ENCODE results near the gene PACSIN1.

The PACSIN1 gene

DNA sequence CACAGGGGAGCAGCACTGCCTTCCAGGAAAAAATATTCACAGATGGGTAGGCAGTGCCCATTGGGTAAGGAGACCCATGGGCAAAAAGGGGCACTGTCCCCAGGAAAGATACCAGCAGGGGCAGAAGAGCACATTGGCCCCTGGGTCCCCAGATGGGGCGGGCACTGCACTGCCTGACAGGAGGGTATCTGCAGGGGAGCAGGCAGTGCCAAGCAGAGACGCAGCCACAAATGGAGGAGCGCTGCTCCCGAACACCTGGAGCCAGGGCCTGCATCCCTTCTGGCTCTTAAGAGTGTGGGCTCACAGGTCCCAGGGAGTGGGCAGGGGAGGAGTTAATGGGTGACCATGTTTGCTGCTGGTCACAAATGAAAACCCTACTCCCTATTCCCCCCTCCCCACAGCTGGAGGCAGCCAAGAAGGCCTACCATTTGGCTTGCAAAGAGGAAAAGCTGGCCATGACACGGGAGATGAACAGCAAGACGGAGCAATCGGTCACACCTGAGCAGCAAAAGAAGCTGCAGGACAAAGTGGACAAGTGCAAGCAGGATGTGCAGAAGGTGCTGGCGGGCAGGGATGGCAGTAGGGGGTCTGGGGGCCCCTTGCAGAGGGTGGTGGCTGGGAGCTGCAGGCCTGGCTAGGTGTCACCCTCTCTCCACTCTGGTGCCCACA lies 63.3 kb downstream of the PACSIN1 start:
- no peak for DNase-seq

- DNase-seq: no peak
These were observed 63.9 kb downstream of the PACSIN1 start for GRCh38 chr6:34529665-34530327.

GRCh38 chr6:34530753-34531365 lies 65.0 kb downstream of the PACSIN1 start:
- no peak for DNase-seq

DNA sequence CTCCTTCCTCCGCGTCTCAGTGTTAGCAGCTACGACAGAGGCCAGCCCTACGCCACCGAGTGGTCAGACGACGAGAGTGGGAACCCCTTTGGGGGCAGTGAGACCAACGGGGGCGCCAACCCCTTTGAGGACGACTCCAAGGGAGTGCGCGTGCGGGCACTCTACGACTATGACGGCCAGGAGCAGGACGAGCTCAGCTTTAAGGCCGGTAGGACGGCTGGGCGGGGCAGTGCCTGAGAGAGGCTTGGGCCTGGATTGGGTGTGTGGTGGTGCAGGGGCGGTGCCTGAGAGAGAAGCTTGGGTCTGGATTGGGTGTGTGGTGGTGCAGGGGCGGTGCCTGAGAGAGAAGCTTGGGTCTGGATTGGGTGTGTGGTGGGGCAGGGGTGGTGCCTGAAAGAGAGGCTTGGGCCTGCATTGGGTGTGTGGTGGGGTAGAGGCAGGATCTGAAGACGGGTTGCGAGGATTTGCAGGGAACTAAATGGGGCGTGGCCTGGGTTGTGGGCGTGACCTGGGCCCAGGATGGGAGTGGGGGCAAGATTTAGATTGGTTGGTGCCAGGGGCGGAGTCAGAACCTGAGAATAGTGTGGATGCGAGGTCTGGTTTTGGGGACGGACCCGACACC lies 65.8 kb downstream of the PACSIN1 start:
- DNase-seq: no peak

DNA sequence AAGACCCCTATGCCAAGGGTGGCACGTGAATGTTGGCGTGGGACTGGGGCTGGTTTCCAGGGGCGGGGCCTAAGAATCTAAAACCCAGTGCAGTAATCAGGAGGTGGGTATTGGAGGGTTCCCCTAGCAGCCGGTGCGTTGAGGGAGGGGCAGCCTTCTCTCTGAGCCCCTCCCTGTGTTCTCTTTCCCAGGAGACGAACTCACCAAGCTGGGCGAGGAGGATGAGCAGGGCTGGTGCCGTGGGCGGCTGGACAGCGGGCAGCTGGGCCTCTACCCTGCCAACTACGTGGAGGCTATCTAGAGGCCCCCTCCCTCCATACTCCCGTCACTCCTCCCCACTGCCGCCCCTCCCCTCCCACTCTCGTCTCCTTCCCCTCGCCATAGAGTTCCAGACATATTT lies 66.4 kb downstream of the PACSIN1 start:
- DNase-seq: no peak

- DNase-seq: no peak
These were observed 68.3 kb downstream of the PACSIN1 start for GRCh38 chr6:34534146-34534545.

- DNase-seq: no peak
These were observed 68.8 kb downstream of the PACSIN1 start for GRCh38 chr6:34534656-34535055.

- no peak for DNase-seq
These were observed 69.3 kb downstream of the PACSIN1 start for GRCh38 chr6:34535199-34535598.

DNA sequence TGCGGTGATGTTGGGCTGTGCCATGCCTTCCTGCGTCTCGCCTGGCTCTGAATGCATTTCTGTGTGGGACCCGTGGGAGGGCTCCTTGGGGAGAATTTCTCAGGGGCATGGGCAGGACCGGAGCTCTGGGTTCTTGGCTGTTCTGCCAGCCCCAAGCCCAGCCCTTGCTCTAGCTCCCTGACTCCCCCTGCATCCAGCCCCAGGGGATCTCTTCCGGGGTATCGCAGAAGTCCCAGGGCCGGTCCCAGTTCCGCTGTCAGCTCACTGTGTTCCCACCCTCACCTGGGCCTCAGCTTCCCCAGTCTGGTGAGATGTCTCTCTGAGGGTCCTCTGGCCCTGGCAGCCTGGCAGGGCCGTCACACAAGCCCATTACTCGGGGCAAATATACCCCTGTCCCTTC lies 69.8 kb downstream of the PACSIN1 start:
- DNase-seq: no peak

GRCh38 chr6:34536251-34536958 lies 70.5 kb downstream of the PACSIN1 start:
- DNase-seq: no peak

GRCh38 chr6:34536959-34537848 lies 71.3 kb downstream of the PACSIN1 start:
- DNase-seq: no peak

DNA sequence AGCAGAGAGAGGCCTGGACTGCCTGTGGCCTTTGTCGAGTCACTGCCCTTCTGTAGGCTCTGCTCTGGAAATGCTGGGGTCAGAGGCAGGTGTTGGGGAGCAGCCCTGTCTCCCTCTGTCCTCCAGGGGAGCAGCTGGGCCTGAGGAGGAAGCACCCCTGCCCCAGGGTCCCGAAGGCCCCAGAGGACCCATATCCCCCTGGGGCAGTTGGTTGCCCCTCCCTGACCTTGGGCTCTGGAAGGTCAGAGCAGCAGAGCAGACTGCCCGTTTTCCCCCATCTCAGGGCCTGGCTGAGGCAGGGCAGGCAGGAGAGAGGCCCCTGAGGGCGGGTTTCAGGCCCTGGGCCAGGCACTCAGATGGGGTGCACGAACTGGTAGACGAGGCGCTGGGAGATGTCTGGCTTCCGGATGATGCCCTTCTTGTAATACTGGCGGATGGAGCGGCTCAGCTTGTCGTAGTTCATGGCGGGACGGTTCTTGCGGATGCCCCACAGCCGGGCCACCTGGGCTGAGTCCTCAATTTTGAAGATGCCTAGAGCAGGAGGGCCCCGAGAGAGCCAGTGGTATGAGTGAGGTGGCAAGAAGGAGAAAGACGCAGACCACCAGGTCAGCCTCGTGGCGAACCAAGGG lies 72.2 kb downstream of the PACSIN1 start:
- no peak for DNase-seq

DNA sequence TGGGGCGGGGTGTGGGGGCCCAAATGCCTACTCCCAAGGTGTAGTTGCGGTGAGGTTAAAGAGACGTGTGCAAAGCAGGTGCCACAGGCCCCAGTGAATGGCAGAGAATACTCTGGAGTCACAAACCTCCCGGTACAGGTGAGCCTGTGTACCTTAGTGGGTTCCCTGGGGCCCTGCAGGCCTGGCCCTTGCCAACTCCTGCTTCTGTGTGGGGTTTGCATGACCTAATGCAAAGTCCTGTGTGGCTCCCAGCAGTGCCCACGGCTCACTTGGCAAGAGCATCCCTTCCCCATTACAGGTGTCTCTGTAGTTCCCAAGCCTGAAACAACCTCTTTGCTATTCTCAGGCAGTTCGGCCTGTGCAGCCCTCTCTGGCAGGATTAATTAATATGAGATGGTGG lies 72.7 kb downstream of the PACSIN1 start:
- no peak for DNase-seq

- DNase-seq: no peak
These were observed 73.3 kb downstream of the PACSIN1 start for GRCh38 chr6:34539181-34539580.

DNA sequence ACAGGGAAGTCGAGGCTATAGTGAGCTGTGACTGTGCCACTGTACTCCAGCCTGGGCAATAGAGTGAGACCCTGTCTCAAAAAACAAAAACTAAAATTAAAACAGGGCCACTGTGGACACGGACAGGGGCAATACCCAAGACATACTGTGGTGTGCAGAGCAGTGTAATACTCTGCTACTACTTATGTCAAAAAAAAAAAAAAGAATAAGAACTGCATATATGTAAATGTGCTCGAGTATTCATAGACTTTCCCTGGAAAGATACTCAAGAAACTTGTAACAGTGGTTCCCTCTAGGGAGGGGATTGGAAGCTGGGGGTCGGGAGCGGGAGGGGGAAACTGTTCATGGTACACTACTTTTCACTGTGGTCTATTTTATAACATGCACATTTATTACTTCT lies 74.3 kb downstream of the PACSIN1 start:
- DNase-seq: no peak

GRCh38 chr6:34540841-34541240 lies 75.0 kb downstream of the PACSIN1 start:
- DNase-seq: no peak

GRCh38 chr6:34543421-34543820 lies 77.5 kb downstream of the PACSIN1 start:
- DNase-seq: no peak

- DNase-seq: no peak
These were observed 78.3 kb downstream of the PACSIN1 start for GRCh38 chr6:34544052-34544604.

- DNase-seq: no peak
These were observed 79.0 kb downstream of the PACSIN1 start for GRCh38 chr6:34544776-34545471.

DNA sequence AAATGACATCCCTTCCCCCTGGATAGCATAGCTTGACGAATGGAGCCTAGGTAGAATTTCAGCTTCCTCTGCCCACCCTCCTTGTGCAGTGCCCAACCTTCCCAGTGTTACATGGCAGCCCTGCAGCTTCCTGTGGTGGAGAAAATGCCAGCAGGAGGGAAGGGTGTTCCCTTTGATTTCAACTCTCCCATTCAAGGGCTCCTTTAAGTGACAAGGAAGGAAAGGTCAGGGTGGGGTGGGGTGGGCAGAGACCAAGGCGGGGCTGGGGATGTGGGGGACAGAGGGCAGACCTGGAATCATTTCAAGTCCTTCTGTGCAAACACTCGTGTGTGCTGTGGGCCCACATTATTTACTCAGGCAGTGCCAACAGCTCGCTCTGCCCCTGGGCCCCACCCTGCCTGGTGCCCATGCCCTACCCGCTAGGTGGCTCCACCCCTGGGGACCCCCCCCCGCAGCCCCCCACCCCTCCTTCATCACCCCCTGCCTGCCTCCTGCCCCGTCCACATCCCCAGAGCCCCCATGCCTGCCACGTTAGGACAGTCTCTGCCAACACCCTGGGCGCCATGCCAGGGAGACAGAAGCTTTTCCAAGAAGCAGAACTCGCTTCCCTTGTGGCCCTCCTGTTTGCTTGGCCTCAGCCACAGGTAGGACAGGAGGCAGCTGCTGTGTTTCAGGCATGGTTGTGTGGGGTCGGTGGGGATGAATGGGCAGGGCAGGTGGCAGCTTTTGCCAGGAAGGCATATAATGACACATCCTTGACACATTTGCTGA lies 80.9 kb downstream of the PACSIN1 start:
- DNase-seq: no peak
